ACHN (cell line): ENCODE measurements around the gene TSPAN3.
A peak's percentile ranks its signal among the peaks of the same experiment; 100 is the strongest.

ENCODE experiments used
- DNase-seq: peaks from one replicate; pipeline ENCODE4 v3.0.0-alpha.2; 2015
- in situ Hi-C: cut with HindIII; loops from 2 replicates; pipeline ENCODE4 v1.10.0; 2017; ENCODE audit warnings: low sequenced_read_pairs, low pct_ligation_motif_present, low pct_unique_long_range_greater_than_20kb

TSPAN3 gene

GRCh38 chr15:77070495-77071304 is at the start of gene TSPAN3:
TSPAN3 (minus strand) TSS chr15:77071109; CDS start chr15:77070954, 155 bp downstream.
- peak; percentile 90 for DNase-seq
- in situ Hi-C loops, result no loop called here

DNA sequence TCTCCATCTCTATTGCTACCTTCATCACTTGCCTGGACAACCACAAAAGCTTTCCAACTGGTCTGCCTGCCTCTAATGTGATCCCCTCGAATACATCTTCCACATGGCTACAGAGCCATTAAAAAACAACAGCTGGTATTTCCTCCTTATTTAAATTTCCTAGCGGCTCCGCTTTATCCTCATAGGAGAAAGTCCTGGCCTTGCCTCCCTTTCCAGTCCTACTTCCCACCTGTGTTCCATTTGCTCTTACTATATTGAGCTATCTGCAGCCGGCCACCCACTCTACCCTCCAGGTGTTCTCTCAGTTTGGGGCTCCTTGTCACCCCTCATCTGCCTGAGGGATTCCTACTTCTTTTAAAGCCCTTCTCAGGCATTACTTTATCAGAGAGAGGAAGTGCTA is 49.7 kb upstream of the TSPAN3 start:
- in situ Hi-C loops, result loop anchor here (25.0 kb wide), 1 partner anchor 417 kb away; no protein-coding TSS in a partner anchor
- DNase-seq, result no peak

DNA sequence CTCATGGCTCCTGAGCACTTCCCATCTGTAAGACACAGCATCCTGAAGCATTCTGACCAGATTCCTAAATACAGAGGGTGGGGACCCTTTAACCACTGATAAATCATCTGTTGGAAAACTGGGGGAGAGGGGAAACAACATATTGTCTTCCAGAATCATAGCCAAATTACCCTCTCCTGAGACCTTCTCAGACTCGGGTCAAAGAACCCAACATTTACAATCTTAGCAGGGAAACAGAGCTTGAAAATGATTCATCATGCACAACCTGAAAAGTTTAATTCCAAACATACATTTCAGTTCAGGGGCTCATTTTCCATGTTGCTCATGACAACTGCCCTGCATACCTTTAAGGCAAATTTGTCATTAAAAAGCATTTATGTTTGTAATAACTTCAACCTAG is 48.5 kb upstream of the TSPAN3 start:
- DNase-seq, result no peak
- in situ Hi-C loops, result loop anchor here (25.0 kb wide), 1 partner anchor 418 kb away; no protein-coding TSS in a partner anchor

DNA sequence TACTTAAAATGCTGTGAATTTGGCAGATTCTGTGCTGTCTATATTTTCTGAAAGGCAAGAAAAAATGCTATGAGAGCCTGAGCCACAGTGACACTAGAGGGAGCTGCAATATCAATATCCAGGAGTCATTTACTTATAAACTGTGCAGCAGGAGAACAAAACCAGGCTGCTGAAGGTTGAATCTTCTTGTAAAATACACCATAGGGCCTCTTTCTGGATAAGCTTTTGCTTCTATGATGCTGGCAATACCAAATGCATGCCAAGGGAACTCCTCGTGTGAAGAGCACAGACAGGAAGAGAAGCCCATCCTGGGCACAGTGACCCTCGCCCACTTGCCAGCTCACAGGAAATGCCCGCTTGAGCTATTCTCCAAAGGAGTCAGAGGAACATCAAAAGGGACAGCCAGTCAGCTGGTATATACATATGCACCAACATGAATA is 48.0 kb upstream of the TSPAN3 start:
- peak; percentile 68 for DNase-seq
- in situ Hi-C loops, result loop anchor here (25.0 kb wide), 1 partner anchor 418 kb away; no protein-coding TSS in a partner anchor

GRCh38 chr15:77115179-77115578 is 44.3 kb upstream of the TSPAN3 start:
- in situ Hi-C loops, result loop anchor here (25.0 kb wide), 1 partner anchor 422 kb away; no protein-coding TSS in a partner anchor

GRCh38 chr15:77112838-77113504 is 42.1 kb upstream of the TSPAN3 start:
- DNase-seq, result no peak
- in situ Hi-C loops, result loop anchor here (25.0 kb wide), 1 partner anchor 424 kb away; no protein-coding TSS in a partner anchor

More at GRCh38 chr15:77115179-77115578, 44.3 kb upstream of the TSPAN3 start:
- DNase-seq, result no peak

- no peak for DNase-seq
- in situ Hi-C loops, result loop anchor here (25.0 kb wide), 1 partner anchor 426 kb away; no protein-coding TSS in a partner anchor
Measured at GRCh38 chr15:77111789-77112188, 40.9 kb upstream of the TSPAN3 start.

DNA sequence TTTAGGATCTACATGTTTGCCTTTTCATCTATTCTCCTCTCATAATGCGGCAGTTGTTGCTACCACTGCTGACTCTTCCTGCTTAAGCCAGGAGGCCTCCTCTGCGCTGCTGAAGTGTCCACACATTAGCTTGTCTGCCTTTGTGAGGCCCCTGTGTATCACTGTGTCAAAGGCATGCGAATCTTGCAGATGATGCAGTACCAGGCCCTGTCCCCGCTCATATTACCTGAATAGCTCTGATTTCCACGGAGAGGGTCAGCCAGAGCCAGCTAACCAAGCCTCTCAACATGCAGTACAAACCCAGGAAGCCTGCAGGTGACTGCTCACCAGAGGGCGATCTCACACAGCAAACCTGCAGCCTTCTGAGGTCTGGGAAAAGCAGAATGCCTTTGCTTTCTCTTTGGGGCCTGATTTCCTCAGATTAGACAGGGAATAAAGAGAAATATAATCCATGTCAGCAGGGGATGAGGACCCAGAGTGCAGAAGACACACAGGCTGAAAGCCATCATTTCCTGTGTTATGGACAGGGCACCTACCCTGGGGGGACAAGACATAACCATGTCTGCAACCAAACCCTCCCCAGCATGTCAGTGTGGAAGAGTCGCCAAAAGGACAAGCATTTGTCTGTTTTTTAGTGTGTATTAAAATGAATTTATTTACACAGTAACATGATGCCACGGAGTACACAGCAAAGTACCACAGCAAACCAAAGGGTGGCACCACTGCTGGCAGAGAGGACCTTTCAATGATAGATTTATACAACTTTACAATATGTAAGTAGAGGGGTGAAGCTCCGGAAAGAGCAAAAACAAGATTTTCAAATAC is 36.8 kb upstream of the TSPAN3 start:
- DNase-seq, result peak; percentile 32
- in situ Hi-C loops, result loop anchor here (25.0 kb wide), 1 partner anchor 430 kb away; no protein-coding TSS in a partner anchor

DNA sequence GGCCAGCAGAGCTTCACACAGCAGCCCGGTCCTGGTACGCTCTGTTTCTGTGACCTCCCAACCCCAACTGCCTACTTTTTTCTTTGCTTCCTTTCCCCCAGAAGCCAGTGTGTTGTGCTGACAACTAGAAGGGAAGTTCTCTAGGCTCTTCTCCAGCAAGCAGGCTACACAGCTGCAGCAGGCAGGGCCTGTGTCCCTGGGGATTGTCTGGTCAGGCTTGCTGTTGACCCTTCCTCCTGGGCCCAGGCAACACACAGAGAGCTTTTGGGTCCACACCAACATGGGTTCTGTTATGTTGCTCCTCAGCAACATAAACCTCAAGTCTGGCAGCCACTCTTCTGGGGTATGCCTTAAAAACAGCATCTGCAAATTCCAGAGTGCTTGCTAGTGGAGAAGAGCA is 36.2 kb upstream of the TSPAN3 start:
- no peak for DNase-seq
- in situ Hi-C loops, result loop anchor here (25.0 kb wide), 1 partner anchor 430 kb away; no protein-coding TSS in a partner anchor

DNA sequence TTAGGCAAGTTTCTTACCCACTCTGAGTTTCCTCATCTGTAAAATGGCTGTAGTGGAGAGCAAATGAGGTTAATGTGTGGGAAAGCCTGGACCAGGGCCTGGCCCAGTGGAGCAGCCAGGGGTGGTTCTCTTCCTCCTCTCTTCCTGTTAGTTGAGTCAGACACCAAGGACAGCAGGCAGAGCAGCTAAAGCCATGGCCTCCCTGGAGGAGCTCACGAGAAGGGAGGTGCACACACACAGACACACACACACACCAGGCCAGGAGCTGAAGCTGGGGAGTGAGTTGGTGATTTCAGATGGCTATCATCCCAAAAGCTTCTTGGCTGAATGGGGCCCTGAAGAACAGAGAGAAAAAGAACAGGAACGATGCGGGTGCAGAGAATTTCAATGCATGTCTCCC is 33.2 kb upstream of the TSPAN3 start:
- no peak for DNase-seq
- in situ Hi-C loops, result loop anchor here (25.0 kb wide), 1 partner anchor 433 kb away; no protein-coding TSS in a partner anchor

DNA sequence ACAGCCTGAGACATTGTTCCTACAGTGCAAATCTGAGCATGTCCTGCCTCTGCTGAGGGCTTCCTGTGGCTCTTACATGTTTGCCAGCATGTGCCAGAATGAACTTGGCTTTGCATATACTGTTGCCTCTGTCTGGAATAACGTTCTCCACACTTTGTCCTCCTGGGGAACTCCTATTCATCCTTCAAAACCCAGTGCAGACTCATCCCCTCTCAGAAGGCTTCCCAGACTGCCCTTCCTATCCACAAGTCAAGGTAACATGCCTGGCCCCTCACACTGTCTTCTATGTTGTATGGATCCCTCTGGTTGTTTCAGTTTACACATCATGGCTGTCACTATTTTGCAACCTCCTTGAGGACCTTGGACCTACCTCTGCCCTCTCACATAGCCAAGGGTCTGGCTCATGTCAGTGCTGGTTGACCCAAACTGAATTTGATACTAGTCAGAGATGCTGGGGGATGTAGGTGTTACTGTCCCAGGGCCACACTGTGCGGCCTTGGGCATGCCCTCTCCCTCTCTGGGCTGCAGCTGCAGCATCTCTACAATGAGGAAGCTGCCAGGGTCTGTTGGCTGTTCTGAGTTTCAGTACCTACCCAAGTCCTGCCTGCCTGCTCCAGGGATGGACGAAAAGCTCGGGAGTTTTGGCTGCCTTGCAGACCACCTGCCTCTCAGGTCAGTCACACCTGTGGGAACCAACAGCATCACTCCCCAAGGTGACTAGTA is 29.0 kb upstream of the TSPAN3 start:
- no peak for DNase-seq
- in situ Hi-C loops, result loop anchor here (25.0 kb wide), 1 partner anchor 437 kb away; no protein-coding TSS in a partner anchor

- no peak for DNase-seq
Measured at GRCh38 chr15:77098572-77098971, 27.7 kb upstream of the TSPAN3 start.

DNA sequence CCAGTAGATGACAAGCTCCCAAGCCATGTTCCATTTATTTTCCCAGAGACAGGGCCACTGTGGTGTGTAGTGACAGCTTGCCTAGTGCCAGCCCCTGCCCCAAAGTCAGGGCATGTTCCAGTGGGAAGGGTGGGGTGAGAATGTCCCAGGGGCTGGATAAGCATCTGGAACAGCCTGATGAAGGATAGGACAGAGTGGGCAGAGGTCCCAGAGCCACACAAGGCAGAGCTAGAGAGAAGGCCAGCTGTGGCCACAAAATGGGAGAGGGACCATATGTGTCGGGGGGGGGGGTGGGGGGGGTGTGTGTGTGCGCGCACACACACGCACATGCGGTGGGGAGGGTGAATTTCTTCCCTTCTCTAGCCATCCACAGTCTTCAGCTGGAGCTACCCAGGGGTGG is 27.0 kb upstream of the TSPAN3 start:
- in situ Hi-C loops, result no loop called here
- no peak for DNase-seq

More at GRCh38 chr15:77098572-77098971, 27.7 kb upstream of the TSPAN3 start:
- in situ Hi-C loops, result no loop called here

- in situ Hi-C loops, result no loop called here
- DNase-seq, result no peak
Measured at GRCh38 chr15:77097248-77097721, 26.4 kb upstream of the TSPAN3 start.

DNA sequence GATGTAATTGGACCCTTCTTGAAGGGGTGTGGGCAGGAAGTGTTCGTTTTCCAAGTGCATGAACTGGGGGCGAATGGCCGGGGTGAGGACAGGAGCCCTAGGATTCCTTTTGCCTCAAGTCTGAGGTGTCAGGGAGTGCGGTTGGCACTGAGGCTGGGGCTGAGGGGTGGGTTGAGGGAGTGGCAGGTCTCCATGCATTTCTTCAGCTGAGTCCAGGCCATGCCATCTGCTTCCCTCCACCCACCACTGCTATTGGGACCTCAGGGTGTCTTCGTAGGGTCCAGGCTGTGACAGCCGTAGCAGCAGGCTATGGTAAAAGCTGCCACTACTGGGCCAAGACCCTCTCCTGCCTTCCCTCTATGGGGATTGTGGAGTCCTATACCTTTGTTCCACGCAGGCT is 25.6 kb upstream of the TSPAN3 start:
- DNase-seq, result no peak
- in situ Hi-C loops, result no loop called here

- no peak for DNase-seq
- in situ Hi-C loops, result no loop called here
Measured at GRCh38 chr15:77096138-77096537, 25.2 kb upstream of the TSPAN3 start.

DNA sequence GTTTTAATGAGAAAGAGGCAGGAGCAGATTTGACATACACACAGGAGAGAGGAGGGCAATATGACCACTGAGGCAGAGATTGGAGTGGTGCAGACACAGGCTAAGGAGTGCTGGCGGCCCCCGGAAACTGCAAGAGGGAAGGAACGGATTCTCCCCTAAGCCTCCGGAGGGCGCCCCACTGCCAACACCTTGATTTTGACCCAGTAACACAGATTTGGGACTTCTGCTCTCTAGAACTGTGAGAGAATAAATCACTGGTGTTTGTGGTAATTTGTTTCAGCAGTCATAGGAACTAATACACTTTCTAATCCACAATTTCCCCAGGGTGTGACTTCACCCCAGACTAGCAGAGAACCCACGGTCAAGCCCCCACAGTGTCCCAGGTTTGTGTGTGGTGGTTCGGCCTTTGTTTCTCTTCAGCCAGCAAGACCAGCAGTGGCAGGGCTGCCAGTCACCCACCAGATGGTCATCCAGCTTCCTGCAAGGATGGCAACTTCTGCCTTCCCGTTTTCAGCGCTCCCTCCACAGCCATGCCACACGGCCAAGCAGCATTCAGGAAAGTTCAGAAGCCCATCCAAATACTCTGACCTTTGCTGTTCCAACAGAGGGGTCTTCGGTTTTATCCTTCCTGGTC is 23.6 kb upstream of the TSPAN3 start:
- in situ Hi-C loops, result no loop called here
- DNase-seq, result no peak
